HG02759 (cell line): ENCODE results near the gene TEDC1.
"Not testable (repeated sequence)": the region's sequence is repeated elsewhere in the genome, so short reads cannot be mapped to it uniquely, and the experiment has no call there.

Experiments
- ATAC-seq: cut with Tn5 transposase; IDR thresholded peaks from one replicate; pipeline ENCODE4 v1.9.1; 2021; ENCODE audit warnings: mild to moderate bottlenecking, moderate library complexity; ENCODE audit not compliant: unreplicated experiment

The TEDC1 gene

GRCh38 chr14:105536051-105536450 is 45.0 kb downstream of the TEDC1 start:
- ATAC-seq: no peak

- ATAC-seq: no peak
These were observed 45.9 kb downstream of the TEDC1 start for GRCh38 chr14:105536691-105537579.

- no peak for ATAC-seq
These were observed 46.8 kb downstream of the TEDC1 start for GRCh38 chr14:105537580-105538474.

DNA sequence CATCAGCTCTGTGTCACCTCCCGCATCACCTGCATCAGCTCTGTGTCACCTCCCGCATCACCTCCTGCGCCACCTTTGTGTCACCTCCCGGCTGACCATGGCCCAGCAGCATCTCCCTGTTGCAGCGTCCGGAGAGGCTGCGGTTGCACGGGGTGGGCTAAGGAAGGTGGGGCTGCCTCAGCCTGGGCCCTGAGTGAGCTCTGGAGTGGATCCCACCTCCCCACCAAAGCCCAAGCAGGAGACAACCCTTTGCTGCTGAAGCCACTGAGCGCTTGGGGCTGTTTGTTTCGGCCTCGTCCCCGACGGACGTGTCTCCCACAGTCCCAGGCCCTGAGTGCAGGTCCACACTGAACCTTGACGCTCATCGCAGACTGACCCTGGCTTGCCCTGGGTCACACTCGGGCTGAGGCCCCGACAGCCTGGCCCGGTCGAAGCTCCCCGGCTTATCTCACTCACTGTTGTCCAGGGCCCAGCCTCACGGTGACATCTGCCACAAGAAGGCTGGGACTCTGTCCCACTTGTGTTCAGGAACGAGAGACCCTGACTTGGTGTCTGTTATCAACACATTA is 47.5 kb downstream of the TEDC1 start:
- ATAC-seq: no peak

- ATAC-seq: no peak
These were observed 49.8 kb downstream of the TEDC1 start for GRCh38 chr14:105540811-105541210.

GRCh38 chr14:105541218-105541875 is 50.3 kb downstream of the TEDC1 start:
- no peak for ATAC-seq

DNA sequence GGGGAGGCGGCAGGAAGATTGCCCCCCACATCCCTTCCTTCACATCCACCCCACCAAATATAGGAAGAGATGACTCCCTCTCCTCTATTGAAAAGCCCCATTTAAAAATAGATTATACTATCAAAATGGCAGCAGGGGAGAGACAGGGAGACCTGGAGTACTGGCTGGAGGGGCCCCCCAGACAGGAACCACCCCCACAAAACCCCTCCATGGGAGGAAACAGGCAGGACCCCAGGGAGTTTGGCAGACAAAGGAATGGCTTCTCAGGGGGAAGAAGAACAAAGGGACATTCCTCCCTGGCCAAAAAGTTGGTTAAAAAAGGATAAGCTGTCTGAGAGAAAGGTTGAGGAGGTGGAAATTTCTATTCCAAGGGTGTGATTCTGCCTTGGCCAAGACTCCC is 54.6 kb downstream of the TEDC1 start:
- ATAC-seq: not testable (repeated sequence)

DNA sequence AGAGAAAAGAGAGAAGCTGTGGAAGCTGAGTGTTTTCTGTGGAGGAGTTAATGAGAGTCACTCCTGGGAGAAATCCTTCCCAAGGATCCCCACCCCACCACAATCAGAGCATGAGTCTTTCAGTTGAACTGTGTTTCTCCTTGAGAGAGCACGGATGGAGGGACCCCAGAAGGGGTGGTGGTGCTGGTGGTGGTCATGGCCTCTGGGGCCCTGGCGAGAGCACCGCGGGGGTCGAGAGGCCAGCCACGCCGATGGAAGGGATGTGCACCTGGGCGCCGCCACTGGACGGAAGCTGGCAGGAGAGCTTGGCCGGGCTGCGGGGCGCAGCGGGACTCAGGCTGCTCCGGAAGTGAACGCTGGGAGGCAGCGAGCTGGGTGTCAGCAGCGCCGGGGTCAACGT is 55.4 kb downstream of the TEDC1 start:
- not testable (repeated sequence) for ATAC-seq

- ATAC-seq: not testable (repeated sequence)
These were observed 56.0 kb downstream of the TEDC1 start for GRCh38 chr14:105547072-105547471.

GRCh38 chr14:105547741-105548169 is 56.7 kb downstream of the TEDC1 start:
- no peak for ATAC-seq
